HUES48 (cell line): ENCODE data around the gene VASN.
"Not testable (repeated sequence)": the region's sequence is repeated elsewhere in the genome, so short reads cannot be mapped to it uniquely, and the experiment has no call there.

Experiments
- H3K27ac ChIP-seq: one replicate; pipeline ENCODE4 v1.7.0; 2013; ENCODE audit warnings: low read depth, low read length, inconsistent platforms
- H3K27me3 ChIP-seq: 2 replicates; pipeline ENCODE4 v1.6.1; 2013; ENCODE audit warnings: mild to moderate bottlenecking, low read length; ENCODE audit not compliant: control insufficient read depth, insufficient read depth
- H3K36me3 ChIP-seq: 2 replicates; pipeline ENCODE4 v1.6.1; 2013; ENCODE audit warnings: low read length; ENCODE audit not compliant: control insufficient read depth, insufficient read depth
- H3K4me1 ChIP-seq: 2 replicates; pipeline ENCODE4 v1.6.1; 2013; ENCODE audit warnings: mild to moderate bottlenecking, low read length; ENCODE audit not compliant: control insufficient read depth, insufficient read depth
- H3K4me3 ChIP-seq: 2 replicates; pipeline ENCODE4 v1.5.1; 2013; ENCODE audit warnings: mild to moderate bottlenecking, low read depth, low read length
- H3K9ac ChIP-seq: 2 replicates; pipeline ENCODE4 v1.6.1; 2013; ENCODE audit warnings: mild to moderate bottlenecking, low read depth, low read length, moderate library complexity
- H3K9me3 ChIP-seq: 2 replicates; pipeline ENCODE4 v1.6.1; 2013; ENCODE audit warnings: low read length; ENCODE audit not compliant: control insufficient read depth, insufficient read depth

The VASN gene

GRCh38 chr16:4338712-4339299 lies 32.8 kb upstream of the VASN start:
- Histone ChIP-seq H3K27ac (no peak overlapping the region), H3K9me3 (no peaks in the 10 kb centered on the region), H3K36me3 (peaks cover 63% of the 10 kb centered on the region), H3K27me3 (no peaks in the 10 kb centered on the region), H3K4me3 (no peak overlapping the region), H3K4me1 (no peaks in the 10 kb centered on the region), H3K9ac (no peak overlapping the region)

- Histone ChIP-seq H3K9me3 (no peaks in the 10 kb centered on the region), H3K36me3 (peaks cover 63% of the 10 kb centered on the region), H3K9ac (no peak overlapping the region), H3K4me1 (no peaks in the 10 kb centered on the region), H3K27ac (no peak overlapping the region), H3K4me3 (no peak overlapping the region), H3K27me3 (no peaks in the 10 kb centered on the region)
Measured at GRCh38 chr16:4339455-4339854, 32.2 kb upstream of the VASN start.

GRCh38 chr16:4339909-4340308 lies 31.7 kb upstream of the VASN start:
- Histone ChIP-seq H3K9me3 (peaks cover 2% of the 10 kb centered on the region), H3K36me3 (peaks cover 58% of the 10 kb centered on the region), H3K27ac (no peak overlapping the region), H3K27me3 (no peaks in the 10 kb centered on the region), H3K4me3 (no peak overlapping the region), H3K9ac (no peak overlapping the region), H3K4me1 (no peaks in the 10 kb centered on the region)

GRCh38 chr16:4340443-4340842 lies 31.2 kb upstream of the VASN start:
- Histone ChIP-seq H3K27ac (no peak overlapping the region), H3K27me3 (no peaks in the 10 kb centered on the region), H3K9ac (no peak overlapping the region), H3K4me3 (no peak overlapping the region), H3K4me1 (no peaks in the 10 kb centered on the region), H3K36me3 (peaks cover 54% of the 10 kb centered on the region), H3K9me3 (peaks cover 4% of the 10 kb centered on the region)

- Histone ChIP-seq H3K36me3 (peaks cover 55% of the 10 kb centered on the region), H3K9me3 (peaks cover 4% of the 10 kb centered on the region), H3K27me3 (no peaks in the 10 kb centered on the region), H3K4me3 (no peak overlapping the region), H3K4me1 (no peaks in the 10 kb centered on the region), H3K27ac (no peak overlapping the region), H3K9ac (no peak overlapping the region)
Measured at GRCh38 chr16:4341250-4341649, 30.4 kb upstream of the VASN start.

GRCh38 chr16:4342866-4343744 lies 28.5 kb upstream of the VASN start:
- Histone ChIP-seq H3K9me3 (peaks cover 4% of the 10 kb centered on the region), H3K4me1 (no peaks in the 10 kb centered on the region), H3K36me3 (peaks cover 49% of the 10 kb centered on the region), H3K27me3 (no peaks in the 10 kb centered on the region), H3K27ac (no peak overlapping the region), H3K4me3 (no peak overlapping the region), H3K9ac (no peak overlapping the region)

- not testable (repeated sequence) for H3K9me3 ChIP-seq, H3K4me3 ChIP-seq, H3K4me1 ChIP-seq, H3K27me3 ChIP-seq, H3K27ac ChIP-seq, H3K9ac ChIP-seq
- H3K36me3 ChIP-seq: peaks cover 49% of the 10 kb centered on the region
Measured at GRCh38 chr16:4344300-4344982, 27.2 kb upstream of the VASN start.

- Histone ChIP-seq H3K27ac (no peak overlapping the region), H3K9ac (no peak overlapping the region), H3K27me3 (no peaks in the 10 kb centered on the region), H3K4me3 (no peak overlapping the region), H3K36me3 (peaks cover 46% of the 10 kb centered on the region), H3K4me1 (no peaks in the 10 kb centered on the region), H3K9me3 (peaks cover 4% of the 10 kb centered on the region)
Measured at GRCh38 chr16:4344983-4345835, 26.4 kb upstream of the VASN start.

GRCh38 chr16:4345836-4346781 lies 25.5 kb upstream of the VASN start:
- Histone ChIP-seq H3K27ac (no peak overlapping the region), H3K9ac (no peak overlapping the region), H3K4me3 (no peak overlapping the region), H3K9me3 (peaks cover 4% of the 10 kb centered on the region), H3K36me3 (peaks cover 37% of the 10 kb centered on the region), H3K27me3 (no peaks in the 10 kb centered on the region), H3K4me1 (no peaks in the 10 kb centered on the region)

- Histone ChIP-seq H3K9me3 (peaks cover 4% of the 10 kb centered on the region), H3K9ac (no peak overlapping the region), H3K4me3 (no peak overlapping the region), H3K36me3 (peaks cover 29% of the 10 kb centered on the region), H3K27me3 (no peaks in the 10 kb centered on the region), H3K4me1 (no peaks in the 10 kb centered on the region), H3K27ac (no peak overlapping the region)
Measured at GRCh38 chr16:4347010-4347409, 24.6 kb upstream of the VASN start.
